GM19099 (cell line): Measurements from ENCODE around the gene SELENOV.

Experiments used
- POLR2A ChIP-seq: IDR thresholded peaks from 3 replicates; pipeline ENCODE4 v1.6.1; 2011; ENCODE audit warnings: low read depth; ENCODE audit not compliant: insufficient read length; ENCODE audit errors: extremely low read depth

Gene SELENOV

DNA sequence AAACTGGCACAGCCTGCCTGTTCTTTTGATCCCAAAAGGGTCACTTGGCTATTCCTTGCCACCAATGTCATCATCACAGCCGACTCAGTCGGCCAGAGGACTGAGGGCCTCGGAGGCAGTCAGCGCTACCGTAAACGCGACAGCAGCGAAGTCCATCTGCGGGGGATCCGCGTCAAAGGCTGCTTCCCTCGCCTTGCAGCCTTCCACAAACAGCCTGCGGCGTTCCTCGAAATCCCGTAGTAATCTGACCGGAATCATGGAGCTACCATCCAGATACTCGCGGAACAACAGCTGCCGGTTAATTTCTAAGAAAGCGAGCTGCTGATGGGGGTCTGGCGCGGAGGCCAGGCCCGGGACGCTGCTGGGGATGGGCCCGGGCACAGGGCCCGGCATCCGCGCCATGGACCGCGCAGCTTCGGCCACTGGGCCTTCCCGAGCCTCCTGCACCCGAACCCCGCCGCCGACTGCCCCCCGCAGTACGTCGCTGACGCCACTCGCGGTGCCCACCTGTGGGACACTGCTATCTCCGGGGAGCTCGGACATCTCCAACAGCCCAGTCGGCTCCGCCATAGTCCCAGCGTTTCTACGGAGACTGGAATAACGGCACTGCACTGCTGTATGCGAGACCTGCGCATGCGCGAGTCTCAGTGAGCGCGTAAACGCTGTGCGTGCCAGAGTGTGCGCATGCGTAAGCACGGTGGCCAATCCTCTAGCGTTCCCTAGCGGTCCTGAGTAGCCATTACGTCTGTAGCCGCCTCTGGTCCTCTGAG is 17.5 kb downstream of the SELENOV start, which contains the start of gene EID2B:
TSS of gene EID2B (minus strand) at position 620 of the 770 bp plus-strand sequence. CDS start at position 570, 50 bp downstream.
- peak; percentile 71 for TF ChIP-seq POLR2A

DNA sequence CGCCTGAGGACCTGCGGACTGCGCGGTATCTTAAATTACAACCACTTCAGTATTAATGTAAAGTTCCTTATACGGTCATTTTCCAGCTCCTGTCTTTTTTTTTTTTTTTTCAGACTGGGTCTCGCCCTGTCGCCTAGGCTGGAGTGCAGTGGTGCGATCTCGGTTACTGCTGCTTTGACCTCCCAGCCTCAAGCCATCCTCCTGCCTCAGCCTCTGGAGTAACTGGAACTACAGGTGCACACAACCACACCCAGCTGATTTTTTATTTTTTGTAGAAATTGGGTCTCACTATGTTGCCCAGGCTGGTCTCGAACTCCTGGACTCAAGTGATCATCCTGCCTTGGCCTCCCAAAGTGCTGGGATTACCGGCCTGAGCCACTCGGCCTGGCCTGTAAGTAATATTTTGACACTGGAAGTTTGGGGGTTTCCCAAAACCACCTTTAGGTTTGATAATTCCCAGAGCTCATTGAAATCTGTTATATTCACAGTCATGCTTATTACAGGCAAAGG is 18.1 kb downstream of the SELENOV start:
- no peak for TF ChIP-seq POLR2A

DNA sequence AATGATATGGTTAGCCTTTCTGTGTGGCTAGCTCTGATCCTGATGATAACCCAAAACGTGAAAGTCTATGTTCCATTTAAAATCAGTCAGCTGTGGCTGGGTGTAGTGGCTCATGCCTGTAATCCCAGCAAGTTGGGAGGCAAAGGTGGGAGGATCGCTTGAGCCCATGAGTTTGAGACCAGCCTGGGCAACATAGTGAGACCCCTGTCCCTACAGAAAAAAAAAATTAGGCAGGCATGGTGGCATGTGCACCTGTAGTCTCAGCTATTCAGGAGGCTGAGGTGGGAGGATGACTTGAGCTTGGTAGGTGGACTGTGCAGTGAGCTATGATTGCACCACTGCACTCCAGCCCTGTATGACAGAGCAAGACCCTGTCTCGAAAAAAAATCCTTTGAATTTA is 18.9 kb downstream of the SELENOV start:
- no peak for TF ChIP-seq POLR2A

DNA sequence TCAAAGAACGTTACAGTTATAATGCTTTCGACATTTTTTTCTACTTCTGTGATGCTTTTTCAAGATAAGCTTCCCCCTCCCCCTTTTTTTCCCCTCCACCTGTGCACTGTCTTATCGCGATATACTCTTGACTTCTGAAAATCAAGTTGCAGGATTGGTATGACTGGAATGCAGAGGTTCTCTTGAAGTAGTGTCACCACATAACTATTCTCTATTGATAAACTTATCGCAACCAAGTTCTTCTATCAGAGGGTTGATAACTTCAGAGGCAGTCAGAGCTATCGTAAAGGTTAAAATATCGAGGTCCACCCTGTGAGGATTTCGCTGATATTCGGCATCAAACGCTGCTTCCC is 24.2 kb downstream of the SELENOV start:
- TF ChIP-seq POLR2A: no peak

GRCh38 chr19:39539518-39540332 is 24.8 kb downstream of the SELENOV start, which contains the start of gene EID2:
Gene EID2, minus strand, starts transcription at chr19:39540161. Its CDS starts 82 bp downstream, at chr19:39540079.
- peak; percentile 82 for TF ChIP-seq POLR2A

GRCh38 chr19:39540333-39540673 is 25.4 kb downstream of the SELENOV start:
- TF ChIP-seq POLR2A: no peak

DNA sequence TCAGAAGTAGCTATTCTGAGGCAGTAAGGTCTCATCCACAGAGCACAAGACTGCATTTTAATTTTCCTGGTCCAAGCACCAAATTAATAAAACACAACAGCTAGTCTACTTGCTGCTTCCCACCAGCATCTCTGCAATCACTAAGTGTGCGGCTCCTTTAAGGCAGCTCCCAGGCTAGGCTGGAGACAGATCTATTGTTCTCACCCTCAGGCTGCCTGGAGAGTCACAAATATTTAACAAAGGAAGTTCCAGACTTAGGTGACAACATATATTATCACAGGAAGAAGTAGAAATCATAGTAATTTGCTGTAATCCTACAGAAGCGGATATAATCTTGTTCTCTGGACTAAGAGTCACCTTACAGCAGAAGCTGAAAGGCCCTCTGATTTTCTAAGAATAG is 27.3 kb downstream of the SELENOV start:
- TF ChIP-seq POLR2A: no peak

DNA sequence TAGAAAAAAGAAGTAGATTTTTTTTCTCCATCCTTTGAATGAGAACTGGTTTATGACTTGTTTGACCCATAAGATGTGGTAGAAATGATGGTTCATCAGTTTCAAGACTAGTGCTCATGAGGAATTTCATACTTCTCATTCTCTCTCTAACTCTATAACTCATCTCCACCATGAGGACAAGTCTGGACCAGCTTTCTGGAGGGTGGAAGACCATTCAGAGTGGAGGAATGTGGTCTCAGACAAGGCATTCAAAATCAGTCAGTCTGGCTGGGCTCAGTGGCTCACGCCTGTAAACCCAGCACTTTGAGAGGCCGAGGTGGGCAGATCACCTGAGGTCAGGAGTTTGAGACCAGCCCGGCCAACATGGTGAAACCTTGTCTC is 28.5 kb downstream of the SELENOV start:
- no peak for TF ChIP-seq POLR2A

DNA sequence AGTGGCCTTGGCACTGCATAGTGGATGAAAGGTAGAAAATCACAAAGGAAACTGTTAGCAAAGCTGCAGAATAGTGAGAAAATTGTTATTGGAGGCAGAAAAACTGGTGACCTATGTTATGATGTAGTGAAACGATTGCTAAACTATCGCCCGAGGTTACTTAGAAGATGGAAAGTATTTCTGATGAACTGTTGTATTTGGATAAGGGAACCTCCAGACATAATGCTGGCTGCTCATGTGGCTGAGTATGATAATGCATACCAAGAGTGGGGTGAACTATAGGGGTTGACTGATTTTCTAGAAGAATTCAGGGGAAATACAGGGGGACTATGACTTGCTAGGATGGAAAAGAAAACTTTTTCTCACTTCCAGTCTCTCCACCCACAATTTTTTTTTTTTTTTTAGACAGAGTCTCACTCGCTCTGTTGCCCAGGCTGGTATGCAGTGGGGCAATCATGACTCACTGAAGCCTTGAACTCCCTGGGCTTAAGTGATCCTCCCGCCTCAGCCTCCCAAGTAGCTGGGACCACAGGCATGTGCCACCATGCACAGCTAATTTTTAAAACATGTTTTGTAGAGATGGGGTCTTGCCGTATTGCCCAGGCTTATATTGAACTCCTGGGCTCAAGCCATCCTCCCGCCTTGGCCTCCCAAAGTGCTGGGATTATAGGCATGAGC is 29.4 kb downstream of the SELENOV start:
- TF ChIP-seq POLR2A: no peak

DNA sequence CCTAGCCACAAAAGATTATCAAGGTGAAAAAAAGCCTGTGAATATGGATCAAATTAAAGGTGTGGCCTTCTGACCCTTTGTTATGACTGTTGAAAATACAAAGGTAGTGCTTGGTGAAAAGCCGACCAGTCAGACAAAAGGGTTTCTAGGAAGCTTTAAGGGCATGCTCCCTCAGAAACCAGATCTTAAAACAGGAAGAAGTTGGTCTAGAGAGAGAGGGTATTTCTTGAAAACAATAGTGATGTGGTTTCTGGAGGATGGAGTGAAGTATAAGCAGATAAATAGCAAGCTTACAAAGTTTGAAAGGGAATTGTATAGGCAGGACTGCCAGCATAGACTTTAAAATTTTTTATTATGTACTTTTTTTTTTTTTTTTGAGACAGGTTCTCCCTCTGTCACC is 30.0 kb downstream of the SELENOV start:
- TF ChIP-seq POLR2A: no peak

DNA sequence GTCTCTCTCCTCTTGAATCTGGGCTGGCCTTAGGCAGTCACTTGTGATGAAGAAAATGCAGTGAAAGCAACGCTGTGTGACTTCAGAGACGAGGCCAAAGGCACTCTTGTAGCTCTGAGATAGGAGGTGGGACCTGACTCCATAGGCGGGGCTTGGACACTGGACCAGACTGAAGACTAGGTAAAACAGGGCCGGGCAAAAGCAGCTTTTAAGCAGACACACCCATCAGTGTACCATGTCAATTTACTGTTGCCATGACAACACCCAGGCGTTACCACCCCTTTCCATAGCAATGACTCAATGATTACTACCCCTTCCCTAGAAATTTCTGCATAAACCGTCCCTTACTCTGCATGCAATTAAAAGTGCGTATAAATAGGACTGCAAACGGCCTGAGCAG is 31.7 kb downstream of the SELENOV start:
- TF ChIP-seq POLR2A: no peak

DNA sequence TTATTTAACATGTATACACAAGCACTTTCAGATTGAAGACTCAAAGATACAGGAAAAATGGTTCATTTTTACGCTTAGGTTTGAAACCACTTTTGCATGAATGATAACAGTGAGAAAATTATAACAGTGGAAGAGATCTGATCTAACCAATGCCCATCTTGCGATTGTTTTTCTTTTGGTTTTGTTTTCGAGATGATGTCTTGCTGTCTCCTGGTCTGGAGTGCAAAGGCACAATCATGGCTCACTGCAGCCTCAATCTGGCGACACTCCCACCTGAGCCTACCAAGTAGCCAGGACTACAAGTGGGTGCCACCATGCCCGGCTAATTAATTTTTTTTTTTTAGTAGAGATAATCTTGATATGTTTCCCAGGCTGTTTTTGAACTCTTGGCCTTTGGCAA is 35.3 kb downstream of the SELENOV start:
- no peak for TF ChIP-seq POLR2A

DNA sequence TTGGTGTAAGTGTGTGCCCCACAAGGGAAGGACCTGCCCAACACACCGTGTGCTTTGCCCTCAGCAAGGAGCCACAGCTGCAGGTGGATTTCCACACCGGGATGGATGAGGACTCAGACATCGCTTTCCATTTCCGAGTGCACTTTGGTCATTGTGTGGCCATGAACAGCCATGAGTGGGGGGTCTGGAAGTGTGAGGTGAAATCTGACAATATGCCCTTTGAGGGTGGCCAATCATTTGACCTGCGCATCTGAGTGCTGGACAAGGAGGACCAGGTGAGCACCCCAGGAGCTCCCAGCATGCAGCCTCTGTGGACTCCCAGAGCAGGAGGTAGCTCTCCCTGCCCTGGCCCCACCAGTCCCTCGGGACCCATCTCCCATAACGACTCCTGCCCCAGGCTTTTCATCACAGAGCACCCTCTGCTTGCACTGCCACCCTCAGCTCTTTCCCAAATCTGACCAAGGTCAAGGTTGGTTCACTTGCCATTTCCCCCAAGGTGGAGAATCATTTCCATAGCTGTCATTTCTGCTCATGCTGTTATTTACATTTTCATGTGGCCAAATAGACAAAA is 38.2 kb downstream of the SELENOV start:
- TF ChIP-seq POLR2A: no peak

DNA sequence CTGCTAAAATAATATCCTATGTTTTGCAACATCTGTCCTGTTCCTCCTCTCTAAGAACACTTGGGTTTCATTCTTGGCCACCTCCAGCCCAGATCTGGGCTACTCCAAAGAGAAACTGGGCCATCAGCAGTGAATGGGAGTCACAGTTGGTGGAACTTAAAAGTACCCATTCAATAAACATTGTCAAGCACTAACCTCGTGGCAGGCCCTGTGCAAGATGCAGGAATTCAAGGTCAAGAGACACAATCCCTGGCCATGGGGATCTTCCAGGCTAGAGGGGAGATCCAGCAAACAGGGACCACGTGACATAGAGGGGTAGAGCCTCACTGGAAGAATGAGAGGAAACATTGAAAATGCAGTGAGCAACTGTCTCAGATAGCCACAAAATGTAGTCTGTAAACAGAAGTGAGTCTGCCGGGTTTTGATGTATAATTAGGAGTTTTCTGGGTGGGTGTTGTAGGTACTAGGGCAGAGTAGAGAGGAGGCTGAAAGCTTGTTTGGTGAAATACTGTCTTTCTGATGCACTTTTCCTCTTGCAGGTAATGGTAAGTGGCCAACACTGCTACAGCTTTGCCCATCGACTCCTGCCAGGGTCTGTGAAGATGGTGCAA is 39.9 kb downstream of the SELENOV start:
- TF ChIP-seq POLR2A: no peak

- TF ChIP-seq POLR2A: no peak
These were observed 40.9 kb downstream of the SELENOV start for GRCh38 chr19:39555883-39556282.
